WTC11 (cell line): ENCODE data around the gene HOXD1. TPM values are rescaled to one million over a fixed set of nuclear protein-coding genes. Genes with fewer than 3 reads are reported as not detected.

Experiments used
- CBFB ChIP-seq: sonication (generic); formaldehyde crosslinking; IDR thresholded peaks from 2 replicates; pipeline ENCODE4 v1.8.1; 2022; ENCODE audit warnings: mild to moderate bottlenecking, low read depth, missing genetic modification reagents
- GRHL2 ChIP-seq: fragments of 250-450 bp; sonication (Bioruptor Pico); IDR thresholded peaks from 2 replicates; pipeline ENCODE4 v1.8.0; 2022; ENCODE audit warnings: mild to moderate bottlenecking, moderate library complexity; ENCODE audit not compliant: insufficient replicate concordance, severe bottlenecking
- KAT7 ChIP-seq: sonication (generic); formaldehyde crosslinking; IDR thresholded peaks from 2 replicates; pipeline ENCODE4 v1.8.1; 2023; ENCODE audit warnings: missing genetic modification reagents, mild to moderate bottlenecking, borderline replicate concordance
- NFATC4 ChIP-seq: fragments of 250-450 bp; sonication (Bioruptor Pico); IDR thresholded peaks from 2 replicates; pipeline ENCODE4 v1.9.0; 2021; ENCODE audit warnings: mild to moderate bottlenecking
- OVOL2 ChIP-seq: fragments of 250-450 bp; sonication (Bioruptor Pico); IDR thresholded peaks from 2 replicates; pipeline ENCODE4 v1.9.0; 2021; ENCODE audit warnings: mild to moderate bottlenecking, borderline replicate concordance
- ZNF138 ChIP-seq: sonication (generic); formaldehyde crosslinking; conservative IDR thresholded peaks from 2 replicates; pipeline ENCODE4 v1.8.1; 2022; ENCODE audit warnings: mild to moderate bottlenecking, moderate library complexity, missing genetic modification reagents
- ZNF423 ChIP-seq: fragments of 250-450 bp; sonication (Bioruptor Pico); IDR thresholded peaks from 2 replicates; pipeline ENCODE4 v2.1.2; 2022; ENCODE audit warnings: mild to moderate bottlenecking, moderate library complexity
- ZNF671 ChIP-seq: fragments of 250-450 bp; sonication (Bioruptor Pico); IDR thresholded peaks from 2 replicates; pipeline ENCODE4 v1.8.0; 2021; ENCODE audit warnings: mild to moderate bottlenecking
- total RNA-seq: library from RNA; stranded (reverse); gene quantifications from 3 replicates; pipeline ENCODE4 v1.2.3, GENCODE V29; 2021
- TF ChIP-seq, protein P1 (sequence below): fragments of 250-450 bp; sonication (Bioruptor Pico); IDR thresholded peaks from 2 replicates; pipeline ENCODE4 v1.9.0; 2021; ENCODE audit warnings: mild to moderate bottlenecking, borderline replicate concordance
- TF ChIP-seq, protein P2 (sequence below): sonication (generic); formaldehyde crosslinking; IDR thresholded peaks from 2 replicates; pipeline ENCODE4 v1.8.1; 2022; ENCODE audit warnings: low read depth, missing genetic modification reagents, borderline replicate concordance
- TF ChIP-seq, protein P3 (sequence below): sonication (generic); formaldehyde crosslinking; IDR thresholded peaks from 2 replicates; pipeline ENCODE4 v1.8.0; 2023; ENCODE audit warnings: missing genetic modification reagents
- TF ChIP-seq, protein P4 (sequence below): fragments of 250-450 bp; sonication (Bioruptor Pico); conservative IDR thresholded peaks from 2 replicates; pipeline ENCODE4 v1.9.0; 2021; ENCODE audit warnings: mild to moderate bottlenecking
- TF ChIP-seq, protein P5 (sequence below): sonication (generic); formaldehyde crosslinking; IDR thresholded peaks from 2 replicates; pipeline ENCODE4 v1.8.1; 2022; ENCODE audit warnings: missing genetic modification reagents, borderline replicate concordance
- TF ChIP-seq, protein P6 (sequence below): sonication (generic); formaldehyde crosslinking; IDR thresholded peaks from 2 replicates; pipeline ENCODE4 v1.8.1; 2022; ENCODE audit warnings: mild to moderate bottlenecking, moderate library complexity, missing genetic modification reagents
- TF ChIP-seq, protein P7 (sequence below): sonication (generic); formaldehyde crosslinking; IDR thresholded peaks from 2 replicates; pipeline ENCODE4 v1.8.0; 2023; ENCODE audit warnings: missing genetic modification reagents, mild to moderate bottlenecking, borderline replicate concordance
- TF ChIP-seq, protein P8 (sequence below): sonication (generic); formaldehyde crosslinking; IDR thresholded peaks from 2 replicates; pipeline ENCODE4 v1.8.1; 2023; ENCODE audit warnings: mild to moderate bottlenecking, missing genetic modification reagents
- TF ChIP-seq, protein P9 (sequence below): sonication (generic); formaldehyde crosslinking; IDR thresholded peaks from 2 replicates; pipeline ENCODE4 v1.8.1; 2023; ENCODE audit warnings: mild to moderate bottlenecking, moderate library complexity, missing genetic modification reagents

Gene HOXD1
- total RNA-seq, 1 experiment from 2014 or later, result 0.22 TPM

DNA sequence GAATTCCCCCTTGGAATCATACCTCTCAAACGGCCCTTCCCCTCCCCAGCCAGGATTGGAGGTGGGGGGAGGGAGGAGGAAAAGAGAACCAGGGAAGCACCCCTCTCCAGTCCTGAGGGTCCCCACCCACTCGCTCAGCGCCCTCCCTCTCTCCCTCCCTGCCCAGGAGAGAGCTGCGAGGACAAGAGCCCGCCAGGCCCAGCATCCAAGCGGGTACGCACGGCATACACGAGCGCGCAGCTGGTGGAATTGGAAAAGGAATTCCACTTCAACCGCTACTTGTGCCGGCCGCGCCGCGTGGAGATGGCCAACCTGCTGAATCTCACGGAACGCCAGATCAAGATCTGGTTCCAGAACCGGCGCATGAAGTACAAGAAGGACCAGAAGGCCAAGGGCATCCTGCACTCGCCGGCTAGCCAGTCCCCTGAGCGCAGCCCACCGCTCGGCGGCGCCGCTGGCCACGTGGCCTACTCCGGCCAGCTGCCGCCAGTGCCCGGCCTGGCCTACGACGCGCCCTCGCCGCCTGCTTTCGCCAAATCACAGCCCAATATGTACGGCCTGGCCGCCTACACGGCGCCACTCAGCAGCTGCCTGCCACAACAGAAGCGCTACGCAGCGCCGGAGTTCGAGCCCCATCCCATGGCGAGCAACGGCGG, 17.0 kb upstream of the HOXD1 start (continued):
- TF ChIP-seq, protein P1, sequence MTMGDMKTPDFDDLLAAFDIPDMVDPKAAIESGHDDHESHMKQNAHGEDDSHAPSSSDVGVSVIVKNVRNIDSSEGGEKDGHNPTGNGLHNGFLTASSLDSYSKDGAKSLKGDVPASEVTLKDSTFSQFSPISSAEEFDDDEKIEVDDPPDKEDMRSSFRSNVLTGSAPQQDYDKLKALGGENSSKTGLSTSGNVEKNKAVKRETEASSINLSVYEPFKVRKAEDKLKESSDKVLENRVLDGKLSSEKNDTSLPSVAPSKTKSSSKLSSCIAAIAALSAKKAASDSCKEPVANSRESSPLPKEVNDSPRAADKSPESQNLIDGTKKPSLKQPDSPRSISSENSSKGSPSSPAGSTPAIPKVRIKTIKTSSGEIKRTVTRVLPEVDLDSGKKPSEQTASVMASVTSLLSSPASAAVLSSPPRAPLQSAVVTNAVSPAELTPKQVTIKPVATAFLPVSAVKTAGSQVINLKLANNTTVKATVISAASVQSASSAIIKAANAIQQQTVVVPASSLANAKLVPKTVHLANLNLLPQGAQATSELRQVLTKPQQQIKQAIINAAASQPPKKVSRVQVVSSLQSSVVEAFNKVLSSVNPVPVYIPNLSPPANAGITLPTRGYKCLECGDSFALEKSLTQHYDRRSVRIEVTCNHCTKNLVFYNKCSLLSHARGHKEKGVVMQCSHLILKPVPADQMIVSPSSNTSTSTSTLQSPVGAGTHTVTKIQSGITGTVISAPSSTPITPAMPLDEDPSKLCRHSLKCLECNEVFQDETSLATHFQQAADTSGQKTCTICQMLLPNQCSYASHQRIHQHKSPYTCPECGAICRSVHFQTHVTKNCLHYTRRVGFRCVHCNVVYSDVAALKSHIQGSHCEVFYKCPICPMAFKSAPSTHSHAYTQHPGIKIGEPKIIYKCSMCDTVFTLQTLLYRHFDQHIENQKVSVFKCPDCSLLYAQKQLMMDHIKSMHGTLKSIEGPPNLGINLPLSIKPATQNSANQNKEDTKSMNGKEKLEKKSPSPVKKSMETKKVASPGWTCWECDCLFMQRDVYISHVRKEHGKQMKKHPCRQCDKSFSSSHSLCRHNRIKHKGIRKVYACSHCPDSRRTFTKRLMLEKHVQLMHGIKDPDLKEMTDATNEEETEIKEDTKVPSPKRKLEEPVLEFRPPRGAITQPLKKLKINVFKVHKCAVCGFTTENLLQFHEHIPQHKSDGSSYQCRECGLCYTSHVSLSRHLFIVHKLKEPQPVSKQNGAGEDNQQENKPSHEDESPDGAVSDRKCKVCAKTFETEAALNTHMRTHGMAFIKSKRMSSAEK, result no peak
- TF ChIP-seq KAT7 (0 out of 2 replicates have a peak, but pooled peaks have one; percentile 54), CBFB (no peak), ZNF138 (no peak), NFATC4 (no peak), OVOL2 (no peak), ZNF423 (CRISPR knock-in tag) (no peak), ZNF671 (no peak), GRHL2 (CRISPR knock-in tag) (no peak)
- TF ChIP-seq, protein P2, sequence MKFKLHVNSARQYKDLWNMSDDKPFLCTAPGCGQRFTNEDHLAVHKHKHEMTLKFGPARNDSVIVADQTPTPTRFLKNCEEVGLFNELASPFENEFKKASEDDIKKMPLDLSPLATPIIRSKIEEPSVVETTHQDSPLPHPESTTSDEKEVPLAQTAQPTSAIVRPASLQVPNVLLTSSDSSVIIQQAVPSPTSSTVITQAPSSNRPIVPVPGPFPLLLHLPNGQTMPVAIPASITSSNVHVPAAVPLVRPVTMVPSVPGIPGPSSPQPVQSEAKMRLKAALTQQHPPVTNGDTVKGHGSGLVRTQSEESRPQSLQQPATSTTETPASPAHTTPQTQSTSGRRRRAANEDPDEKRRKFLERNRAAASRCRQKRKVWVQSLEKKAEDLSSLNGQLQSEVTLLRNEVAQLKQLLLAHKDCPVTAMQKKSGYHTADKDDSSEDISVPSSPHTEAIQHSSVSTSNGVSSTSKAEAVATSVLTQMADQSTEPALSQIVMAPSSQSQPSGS (CRISPR knock-in tag), result peak; percentile 59; the same call in 1 of the 2 replicates
- TF ChIP-seq, protein P3, sequence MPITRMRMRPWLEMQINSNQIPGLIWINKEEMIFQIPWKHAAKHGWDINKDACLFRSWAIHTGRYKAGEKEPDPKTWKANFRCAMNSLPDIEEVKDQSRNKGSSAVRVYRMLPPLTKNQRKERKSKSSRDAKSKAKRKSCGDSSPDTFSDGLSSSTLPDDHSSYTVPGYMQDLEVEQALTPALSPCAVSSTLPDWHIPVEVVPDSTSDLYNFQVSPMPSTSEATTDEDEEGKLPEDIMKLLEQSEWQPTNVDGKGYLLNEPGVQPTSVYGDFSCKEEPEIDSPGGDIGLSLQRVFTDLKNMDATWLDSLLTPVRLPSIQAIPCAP (CRISPR knock-in tag), result peak; percentile 73; the same call in 1 of the 2 replicates
- TF ChIP-seq, protein P4, sequence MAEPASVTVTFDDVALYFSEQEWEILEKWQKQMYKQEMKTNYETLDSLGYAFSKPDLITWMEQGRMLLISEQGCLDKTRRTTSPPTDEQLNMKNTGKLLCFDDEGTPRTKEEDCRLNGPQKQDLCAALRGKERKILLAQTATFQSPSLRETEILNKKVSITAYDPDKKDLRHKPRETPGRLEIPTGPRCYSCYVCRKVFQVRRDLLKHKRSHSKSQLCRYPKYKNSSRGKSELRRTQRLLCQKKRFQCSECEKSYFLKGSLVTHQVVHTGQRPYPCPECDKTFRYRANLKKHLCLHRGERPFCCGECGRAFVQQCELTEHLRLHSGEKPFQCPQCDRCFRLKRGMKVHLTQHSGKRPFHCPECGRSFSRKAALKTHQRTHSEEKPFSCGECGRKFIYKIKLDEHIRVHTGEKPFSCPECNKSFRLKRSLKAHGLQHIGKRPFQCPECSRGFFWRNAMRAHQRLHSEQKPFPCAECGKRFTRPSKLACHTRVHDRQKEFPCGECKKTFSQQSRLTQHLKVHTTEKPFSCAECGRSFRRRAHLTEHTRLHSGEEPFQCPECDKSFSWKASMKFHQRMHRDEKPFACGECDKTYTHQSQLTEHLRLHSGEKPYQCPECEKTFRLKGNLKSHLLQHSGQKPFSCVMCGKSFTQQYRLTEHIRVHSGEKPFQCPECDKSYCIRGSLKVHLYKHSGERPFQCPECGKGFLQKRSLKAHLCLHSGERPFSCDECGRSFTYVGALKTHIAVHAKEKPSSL (CRISPR knock-in tag), result no peak
- TF ChIP-seq, protein P5, sequence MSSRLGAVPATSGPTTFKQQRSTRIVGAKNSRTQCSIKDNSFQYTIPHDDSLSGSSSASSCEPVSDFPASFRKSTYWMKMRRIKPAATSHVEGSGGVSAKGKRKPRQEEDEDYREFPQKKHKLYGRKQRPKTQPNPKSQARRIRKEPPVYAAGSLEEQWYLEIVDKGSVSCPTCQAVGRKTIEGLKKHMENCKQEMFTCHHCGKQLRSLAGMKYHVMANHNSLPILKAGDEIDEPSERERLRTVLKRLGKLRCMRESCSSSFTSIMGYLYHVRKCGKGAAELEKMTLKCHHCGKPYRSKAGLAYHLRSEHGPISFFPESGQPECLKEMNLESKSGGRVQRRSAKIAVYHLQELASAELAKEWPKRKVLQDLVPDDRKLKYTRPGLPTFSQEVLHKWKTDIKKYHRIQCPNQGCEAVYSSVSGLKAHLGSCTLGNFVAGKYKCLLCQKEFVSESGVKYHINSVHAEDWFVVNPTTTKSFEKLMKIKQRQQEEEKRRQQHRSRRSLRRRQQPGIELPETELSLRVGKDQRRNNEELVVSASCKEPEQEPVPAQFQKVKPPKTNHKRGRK (CRISPR knock-in tag), result no peak
- TF ChIP-seq, protein P6, sequence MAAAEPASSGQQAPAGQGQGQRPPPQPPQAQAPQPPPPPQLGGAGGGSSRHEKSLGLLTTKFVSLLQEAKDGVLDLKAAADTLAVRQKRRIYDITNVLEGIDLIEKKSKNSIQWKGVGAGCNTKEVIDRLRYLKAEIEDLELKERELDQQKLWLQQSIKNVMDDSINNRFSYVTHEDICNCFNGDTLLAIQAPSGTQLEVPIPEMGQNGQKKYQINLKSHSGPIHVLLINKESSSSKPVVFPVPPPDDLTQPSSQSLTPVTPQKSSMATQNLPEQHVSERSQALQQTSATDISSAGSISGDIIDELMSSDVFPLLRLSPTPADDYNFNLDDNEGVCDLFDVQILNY (CRISPR knock-in tag), result no peak
- TF ChIP-seq, protein P7, sequence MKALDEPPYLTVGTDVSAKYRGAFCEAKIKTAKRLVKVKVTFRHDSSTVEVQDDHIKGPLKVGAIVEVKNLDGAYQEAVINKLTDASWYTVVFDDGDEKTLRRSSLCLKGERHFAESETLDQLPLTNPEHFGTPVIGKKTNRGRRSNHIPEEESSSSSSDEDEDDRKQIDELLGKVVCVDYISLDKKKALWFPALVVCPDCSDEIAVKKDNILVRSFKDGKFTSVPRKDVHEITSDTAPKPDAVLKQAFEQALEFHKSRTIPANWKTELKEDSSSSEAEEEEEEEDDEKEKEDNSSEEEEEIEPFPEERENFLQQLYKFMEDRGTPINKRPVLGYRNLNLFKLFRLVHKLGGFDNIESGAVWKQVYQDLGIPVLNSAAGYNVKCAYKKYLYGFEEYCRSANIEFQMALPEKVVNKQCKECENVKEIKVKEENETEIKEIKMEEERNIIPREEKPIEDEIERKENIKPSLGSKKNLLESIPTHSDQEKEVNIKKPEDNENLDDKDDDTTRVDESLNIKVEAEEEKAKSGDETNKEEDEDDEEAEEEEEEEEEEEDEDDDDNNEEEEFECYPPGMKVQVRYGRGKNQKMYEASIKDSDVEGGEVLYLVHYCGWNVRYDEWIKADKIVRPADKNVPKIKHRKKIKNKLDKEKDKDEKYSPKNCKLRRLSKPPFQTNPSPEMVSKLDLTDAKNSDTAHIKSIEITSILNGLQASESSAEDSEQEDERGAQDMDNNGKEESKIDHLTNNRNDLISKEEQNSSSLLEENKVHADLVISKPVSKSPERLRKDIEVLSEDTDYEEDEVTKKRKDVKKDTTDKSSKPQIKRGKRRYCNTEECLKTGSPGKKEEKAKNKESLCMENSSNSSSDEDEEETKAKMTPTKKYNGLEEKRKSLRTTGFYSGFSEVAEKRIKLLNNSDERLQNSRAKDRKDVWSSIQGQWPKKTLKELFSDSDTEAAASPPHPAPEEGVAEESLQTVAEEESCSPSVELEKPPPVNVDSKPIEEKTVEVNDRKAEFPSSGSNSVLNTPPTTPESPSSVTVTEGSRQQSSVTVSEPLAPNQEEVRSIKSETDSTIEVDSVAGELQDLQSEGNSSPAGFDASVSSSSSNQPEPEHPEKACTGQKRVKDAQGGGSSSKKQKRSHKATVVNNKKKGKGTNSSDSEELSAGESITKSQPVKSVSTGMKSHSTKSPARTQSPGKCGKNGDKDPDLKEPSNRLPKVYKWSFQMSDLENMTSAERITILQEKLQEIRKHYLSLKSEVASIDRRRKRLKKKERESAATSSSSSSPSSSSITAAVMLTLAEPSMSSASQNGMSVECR, result no peak
- TF ChIP-seq, protein P8, sequence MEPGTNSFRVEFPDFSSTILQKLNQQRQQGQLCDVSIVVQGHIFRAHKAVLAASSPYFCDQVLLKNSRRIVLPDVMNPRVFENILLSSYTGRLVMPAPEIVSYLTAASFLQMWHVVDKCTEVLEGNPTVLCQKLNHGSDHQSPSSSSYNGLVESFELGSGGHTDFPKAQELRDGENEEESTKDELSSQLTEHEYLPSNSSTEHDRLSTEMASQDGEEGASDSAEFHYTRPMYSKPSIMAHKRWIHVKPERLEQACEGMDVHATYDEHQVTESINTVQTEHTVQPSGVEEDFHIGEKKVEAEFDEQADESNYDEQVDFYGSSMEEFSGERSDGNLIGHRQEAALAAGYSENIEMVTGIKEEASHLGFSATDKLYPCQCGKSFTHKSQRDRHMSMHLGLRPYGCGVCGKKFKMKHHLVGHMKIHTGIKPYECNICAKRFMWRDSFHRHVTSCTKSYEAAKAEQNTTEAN (CRISPR knock-in tag), result peak; percentile 65; the same call in 1 of the 2 replicates
- TF ChIP-seq, protein P9, sequence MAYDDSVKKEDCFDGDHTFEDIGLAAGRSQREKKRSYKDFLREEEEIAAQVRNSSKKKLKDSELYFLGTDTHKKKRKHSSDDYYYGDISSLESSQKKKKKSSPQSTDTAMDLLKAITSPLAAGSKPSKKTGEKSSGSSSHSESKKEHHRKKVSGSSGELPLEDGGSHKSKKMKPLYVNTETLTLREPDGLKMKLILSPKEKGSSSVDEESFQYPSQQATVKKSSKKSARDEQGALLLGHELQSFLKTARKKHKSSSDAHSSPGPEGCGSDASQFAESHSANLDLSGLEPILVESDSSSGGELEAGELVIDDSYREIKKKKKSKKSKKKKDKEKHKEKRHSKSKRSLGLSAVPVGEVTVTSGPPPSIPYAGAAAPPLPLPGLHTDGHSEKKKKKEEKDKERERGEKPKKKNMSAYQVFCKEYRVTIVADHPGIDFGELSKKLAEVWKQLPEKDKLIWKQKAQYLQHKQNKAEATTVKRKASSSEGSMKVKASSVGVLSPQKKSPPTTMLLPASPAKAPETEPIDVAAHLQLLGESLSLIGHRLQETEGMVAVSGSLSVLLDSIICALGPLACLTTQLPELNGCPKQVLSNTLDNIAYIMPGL (CRISPR knock-in tag), result no peak
